Loucy (cell line): ENCODE results near the gene VAPB.

ENCODE experiments used
- EZH2phosphoT487 ChIP-seq: fragments of 200-600 bp; IDR thresholded peaks from 2 replicates; pipeline ENCODE4 v1.6.1; 2018; ENCODE audit warnings: antibody characterized with exemption, mild to moderate bottlenecking, moderate library complexity, borderline replicate concordance
- TF ChIP-seq, protein P1 (sequence below): fragments of 200-600 bp; sonication (generic); conservative IDR thresholded peaks from 2 replicates; pipeline ENCODE4 v1.5.1; 2014; ENCODE audit warnings: mild to moderate bottlenecking, antibody characterized with exemption, low read length

- TF ChIP-seq, protein P1, sequence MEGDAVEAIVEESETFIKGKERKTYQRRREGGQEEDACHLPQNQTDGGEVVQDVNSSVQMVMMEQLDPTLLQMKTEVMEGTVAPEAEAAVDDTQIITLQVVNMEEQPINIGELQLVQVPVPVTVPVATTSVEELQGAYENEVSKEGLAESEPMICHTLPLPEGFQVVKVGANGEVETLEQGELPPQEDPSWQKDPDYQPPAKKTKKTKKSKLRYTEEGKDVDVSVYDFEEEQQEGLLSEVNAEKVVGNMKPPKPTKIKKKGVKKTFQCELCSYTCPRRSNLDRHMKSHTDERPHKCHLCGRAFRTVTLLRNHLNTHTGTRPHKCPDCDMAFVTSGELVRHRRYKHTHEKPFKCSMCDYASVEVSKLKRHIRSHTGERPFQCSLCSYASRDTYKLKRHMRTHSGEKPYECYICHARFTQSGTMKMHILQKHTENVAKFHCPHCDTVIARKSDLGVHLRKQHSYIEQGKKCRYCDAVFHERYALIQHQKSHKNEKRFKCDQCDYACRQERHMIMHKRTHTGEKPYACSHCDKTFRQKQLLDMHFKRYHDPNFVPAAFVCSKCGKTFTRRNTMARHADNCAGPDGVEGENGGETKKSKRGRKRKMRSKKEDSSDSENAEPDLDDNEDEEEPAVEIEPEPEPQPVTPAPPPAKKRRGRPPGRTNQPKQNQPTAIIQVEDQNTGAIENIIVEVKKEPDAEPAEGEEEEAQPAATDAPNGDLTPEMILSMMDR = no peak
- TF ChIP-seq EZH2phosphoT487 = no peak
Observed at GRCh38 chr20:58483051-58483450, 94.0 kb downstream of the VAPB start.
